ENCODE measurements around the gene CEP97.

The CEP97 gene

GRCh38 chr3:101729586-101729985 lies 5.2 kb downstream of the CEP97 start:
- Histone ChIP-seq H3K4me2 (ENCODE audit: low read length) (no peak overlapping the region), H3K27ac (ENCODE audit: low read depth, low read length) (no peak overlapping the region), H4K20me1 (ENCODE audit: control insufficient read depth, insufficient read depth, low read depth, low read length) (no peaks in the 10 kb centered on the region), H3K4me3 (ENCODE audit: low read length) (no peak overlapping the region), H3K79me2 (ENCODE audit: control insufficient read depth, low read length) (peaks cover 28% of the 10 kb centered on the region), H3F3A (ENCODE audit: control insufficient read depth, insufficient read depth) (no peaks in the 10 kb centered on the region), H3K4me1 (ENCODE audit: control insufficient read depth, low read length) (peaks cover 12% of the 10 kb centered on the region), H3K36me3 (ENCODE audit: control insufficient read depth, low read length) (peaks cover 88% of the 10 kb centered on the region), H3K27me3 (ENCODE audit: control insufficient read depth, low read length) (no peaks in the 10 kb centered on the region), H3K9me3 (ENCODE audit: control insufficient read depth, insufficient read depth, low read length) (no peaks in the 10 kb centered on the region), H3K9me2 (replicated peaks; ENCODE audit: control insufficient read depth, low read length) (no peaks in the 10 kb centered on the region)
- TF ChIP-seq CTCF (IDR thresholded peaks at IDR 0.05; ENCODE audit: low read depth, low read length, poor library complexity, severe bottlenecking) (no peak), EZH2phosphoT487 (IDR thresholded peaks at IDR 0.05; ENCODE audit: borderline replicate concordance, low read length) (no peak)

DNA sequence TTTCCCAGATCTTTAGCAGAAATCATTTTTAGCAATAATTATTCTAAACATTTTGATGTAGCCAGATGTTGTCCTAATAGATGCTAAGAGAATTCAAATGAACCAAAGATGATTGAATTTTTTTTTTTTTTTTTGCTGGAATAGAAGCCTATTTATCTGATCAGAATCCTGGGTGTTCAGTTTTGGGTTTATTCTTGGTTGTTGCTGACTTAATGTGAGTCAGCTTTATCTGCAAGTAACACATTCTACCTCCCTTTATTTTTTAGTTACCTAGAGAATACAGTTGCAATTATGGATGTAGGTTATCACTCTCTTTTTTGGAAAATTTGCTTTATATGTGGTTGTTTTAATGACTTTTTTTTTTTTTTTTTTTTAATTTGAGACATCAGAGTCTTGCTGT lies 6.4 kb downstream of the CEP97 start:
- no peak for TF ChIP-seq CTCF (IDR thresholded peaks at IDR 0.05; ENCODE audit: low read depth, low read length, poor library complexity, severe bottlenecking)
- TF ChIP-seq EZH2phosphoT487 (IDR thresholded peaks at IDR 0.05; ENCODE audit: borderline replicate concordance, low read length) = no peak
- no peaks in the 10 kb centered on the region for H3K9me3 ChIP-seq (ENCODE audit: control insufficient read depth, insufficient read depth, low read length)
- H3K79me2 ChIP-seq (ENCODE audit: control insufficient read depth, low read length) = peaks cover 17% of the 10 kb centered on the region
- H3K9me2 ChIP-seq (replicated peaks; ENCODE audit: control insufficient read depth, low read length) = no peaks in the 10 kb centered on the region
- H3K4me1 ChIP-seq (ENCODE audit: control insufficient read depth, low read length) = peaks cover 11% of the 10 kb centered on the region
- no peaks in the 10 kb centered on the region for H3F3A ChIP-seq (ENCODE audit: control insufficient read depth, insufficient read depth)
- peaks cover 93% of the 10 kb centered on the region for H3K36me3 ChIP-seq (ENCODE audit: control insufficient read depth, low read length)
- no peaks in the 10 kb centered on the region for H3K27me3 ChIP-seq (ENCODE audit: control insufficient read depth, low read length)
- H3K27ac ChIP-seq (ENCODE audit: low read depth, low read length) = no peak overlapping the region
- H3K4me2 ChIP-seq (ENCODE audit: low read length) = no peak overlapping the region
- H3K4me3 ChIP-seq (ENCODE audit: low read length) = no peak overlapping the region
- H4K20me1 ChIP-seq (ENCODE audit: control insufficient read depth, insufficient read depth, low read depth, low read length) = no peaks in the 10 kb centered on the region

DNA sequence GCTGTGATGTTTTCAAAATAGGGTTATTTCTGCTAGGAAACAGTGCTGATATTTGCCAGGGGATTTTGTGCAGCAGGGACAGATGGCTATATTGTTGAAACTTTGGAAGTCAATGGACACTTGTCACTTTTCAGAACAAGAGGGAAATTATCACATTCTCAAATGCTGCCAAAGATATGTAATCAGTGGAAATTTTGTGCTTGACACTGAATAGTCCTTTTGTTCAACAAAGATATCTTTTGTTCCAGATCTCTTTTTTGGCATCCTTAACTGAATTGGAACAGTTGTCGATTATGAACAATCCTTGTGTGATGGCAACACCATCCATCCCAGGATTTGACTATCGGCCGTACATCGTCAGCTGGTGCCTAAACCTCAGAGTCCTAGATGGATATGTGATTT lies 7.8 kb downstream of the CEP97 start:
- peaks cover 93% of the 10 kb centered on the region for H3K36me3 ChIP-seq (ENCODE audit: control insufficient read depth, low read length)
- H3K27me3 ChIP-seq (ENCODE audit: control insufficient read depth, low read length) = no peaks in the 10 kb centered on the region

More for the DNA sequence above, 7.8 kb downstream of the CEP97 start:
- Histone ChIP-seq H3F3A (ENCODE audit: control insufficient read depth, insufficient read depth) (no peaks in the 10 kb centered on the region), H3K79me2 (ENCODE audit: control insufficient read depth, low read length) (peaks cover 4% of the 10 kb centered on the region), H3K4me2 (ENCODE audit: low read length) (no peak overlapping the region), H3K4me1 (ENCODE audit: control insufficient read depth, low read length) (no peaks in the 10 kb centered on the region), H3K4me3 (ENCODE audit: low read length) (no peak overlapping the region), H3K9me2 (replicated peaks; ENCODE audit: control insufficient read depth, low read length) (no peaks in the 10 kb centered on the region), H4K20me1 (ENCODE audit: control insufficient read depth, insufficient read depth, low read depth, low read length) (no peaks in the 10 kb centered on the region), H3K27ac (ENCODE audit: low read depth, low read length) (no peak overlapping the region), H3K9me3 (ENCODE audit: control insufficient read depth, insufficient read depth, low read length) (no peaks in the 10 kb centered on the region)
- no peak for TF ChIP-seq CTCF (IDR thresholded peaks at IDR 0.05; ENCODE audit: low read depth, low read length, poor library complexity, severe bottlenecking)
- no peak for TF ChIP-seq EZH2phosphoT487 (IDR thresholded peaks at IDR 0.05; ENCODE audit: borderline replicate concordance, low read length)

All from DOHH2 (cell line).